NCI-H2081 (cell line): ENCODE results near the gene ECSCR.
A peak's percentile ranks its signal among the peaks of the same experiment; 100 is the strongest.
"Not testable (repeated sequence)": the region's sequence is repeated elsewhere in the genome, so short reads cannot be mapped to it uniquely, and the experiment has no call there.

Experiments
- DNase-seq, 2 experiments: peaks; one replicate each; lab custom pipeline; 2025; lab: John Stamatoyannopoulos, UW

Gene ECSCR

DNA sequence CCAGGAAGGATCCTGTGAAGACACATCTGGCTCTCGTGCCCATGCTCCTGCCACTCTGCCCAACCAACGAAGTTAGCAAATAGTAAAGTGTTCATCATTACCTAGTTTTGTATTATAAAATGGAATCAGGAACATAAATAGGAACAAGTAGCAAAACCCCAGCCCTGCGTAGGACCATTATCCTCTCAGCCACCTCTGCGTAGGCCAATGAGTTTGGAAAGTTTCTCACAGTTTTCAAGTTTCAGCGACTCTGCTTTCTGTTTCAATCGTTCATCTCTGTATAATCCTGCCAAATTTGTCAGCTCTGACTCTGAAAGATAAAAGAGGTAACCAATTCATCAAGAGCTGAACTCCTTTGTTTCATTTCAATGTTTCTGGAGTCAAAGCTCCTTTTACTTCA lies 48.6 kb downstream of the ECSCR start:
- DNase-seq: no peak

DNA sequence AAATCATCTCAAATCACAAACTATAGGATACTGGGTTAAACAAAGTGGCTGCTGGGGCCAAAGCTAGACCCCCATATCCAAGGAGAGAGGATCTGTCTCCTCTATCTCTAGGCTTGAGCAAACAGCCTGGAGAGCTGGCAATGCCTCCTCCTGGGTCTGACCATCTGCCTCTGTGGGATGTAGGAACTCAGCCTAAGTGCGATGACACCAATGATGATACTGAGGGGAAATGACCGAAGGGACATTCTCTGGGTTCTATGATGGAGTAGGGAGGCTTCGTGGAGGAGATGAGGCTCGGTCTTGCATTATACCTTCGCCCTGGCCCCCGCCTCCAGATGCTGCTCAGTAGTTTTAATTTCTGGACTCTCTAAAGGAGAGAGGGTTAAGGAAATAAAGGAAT lies 49.4 kb downstream of the ECSCR start:
- no peak for DNase-seq

DNA sequence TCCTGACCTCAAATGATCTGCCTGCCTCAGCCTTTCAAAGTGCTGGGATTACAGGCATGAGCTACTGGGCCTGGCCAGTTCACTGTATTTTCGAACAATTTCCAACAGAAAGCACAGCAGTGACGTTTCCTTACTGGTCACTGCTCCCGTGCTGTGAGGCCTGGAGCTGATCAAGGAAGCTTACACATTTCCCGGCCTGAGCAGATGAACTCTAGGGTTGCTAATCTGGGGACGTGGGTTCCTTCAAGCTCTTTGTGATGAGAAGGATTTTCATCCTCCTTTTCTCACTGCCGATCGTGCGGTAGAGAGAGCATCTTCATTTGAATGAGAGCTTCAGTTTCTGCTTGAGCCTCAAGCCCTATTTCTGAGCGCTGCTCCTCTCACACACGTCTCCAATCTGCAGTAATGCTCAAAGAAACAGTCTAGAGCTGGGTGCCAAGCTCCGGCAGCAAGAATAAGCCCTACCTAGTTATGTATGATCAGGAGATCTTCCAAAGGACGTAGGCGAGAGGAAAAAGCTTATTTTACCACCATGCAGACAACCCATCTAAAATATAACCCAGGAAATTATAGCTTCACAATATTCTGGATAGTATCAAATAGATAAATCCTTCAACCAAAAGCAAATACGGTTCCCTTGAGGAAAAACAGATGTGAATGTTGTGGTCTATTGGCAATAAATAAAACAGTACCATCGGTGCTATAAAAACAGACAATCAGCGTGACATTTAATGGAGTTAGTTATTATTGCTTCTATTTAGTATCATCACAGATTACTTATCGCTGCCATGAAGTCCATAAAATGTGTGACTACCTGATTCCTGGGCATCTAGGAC lies 51.3 kb downstream of the ECSCR start:
- no peak for DNase-seq

DNA sequence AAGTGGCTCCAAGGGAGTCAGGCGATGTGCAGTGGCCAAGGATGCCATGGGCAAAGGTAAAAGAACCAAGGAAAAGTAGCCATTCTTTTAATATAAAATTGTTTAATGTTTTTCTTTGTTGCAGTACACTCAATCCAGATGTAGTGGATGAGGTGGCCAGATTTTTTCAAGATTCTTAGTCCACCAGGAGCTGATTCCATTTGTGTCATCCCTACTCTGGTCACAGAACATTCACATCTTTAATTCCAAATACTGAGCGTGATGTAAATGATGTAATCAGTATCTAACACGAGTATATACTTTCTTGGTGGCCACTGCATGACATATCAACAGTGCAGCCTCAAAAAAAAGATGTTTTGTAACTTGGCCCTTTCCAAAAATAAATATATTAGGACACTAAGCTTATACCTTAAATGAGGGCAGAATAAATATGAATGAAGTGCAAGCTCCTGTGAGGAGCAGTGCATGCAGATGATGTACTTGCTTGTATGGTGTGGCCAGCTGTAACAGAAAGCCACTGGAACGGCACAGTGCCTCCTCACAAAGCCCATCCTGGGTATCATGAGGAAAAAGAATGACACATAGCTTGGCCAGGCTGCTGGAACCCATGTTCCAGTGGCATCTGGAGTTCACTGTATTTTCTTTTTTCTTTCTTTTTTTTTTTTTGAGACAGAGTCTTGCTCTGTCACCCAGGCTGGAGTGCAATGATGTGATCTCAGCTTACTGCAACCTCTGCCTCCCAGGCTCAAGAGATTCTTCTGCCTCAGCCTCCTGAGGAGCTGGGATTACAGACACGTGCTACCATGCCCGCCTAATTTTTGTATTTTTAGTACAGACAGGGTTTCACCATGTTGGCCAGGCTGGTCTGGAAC lies 52.2 kb downstream of the ECSCR start:
- no peak for DNase-seq

DNA sequence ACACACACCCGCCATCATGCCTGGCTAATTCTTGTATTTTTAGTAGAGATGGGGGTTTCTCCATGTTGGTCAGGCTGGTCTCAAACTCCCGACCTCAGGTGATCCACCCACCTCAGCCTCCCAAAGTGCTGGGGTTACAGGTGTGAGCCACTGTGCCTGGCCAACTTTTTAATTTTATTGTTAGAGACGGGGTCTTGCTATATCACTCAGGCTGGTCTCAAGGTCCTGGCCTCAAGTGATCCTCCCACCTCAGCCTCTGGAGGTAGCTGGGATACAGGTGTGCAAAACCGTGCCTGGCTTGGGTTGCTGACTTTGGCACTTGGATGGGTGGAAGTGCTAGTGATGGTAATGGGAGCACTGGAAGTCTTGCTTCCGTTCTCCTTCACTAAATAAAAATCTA lies 53.4 kb downstream of the ECSCR start:
- not testable (repeated sequence) for DNase-seq

DNA sequence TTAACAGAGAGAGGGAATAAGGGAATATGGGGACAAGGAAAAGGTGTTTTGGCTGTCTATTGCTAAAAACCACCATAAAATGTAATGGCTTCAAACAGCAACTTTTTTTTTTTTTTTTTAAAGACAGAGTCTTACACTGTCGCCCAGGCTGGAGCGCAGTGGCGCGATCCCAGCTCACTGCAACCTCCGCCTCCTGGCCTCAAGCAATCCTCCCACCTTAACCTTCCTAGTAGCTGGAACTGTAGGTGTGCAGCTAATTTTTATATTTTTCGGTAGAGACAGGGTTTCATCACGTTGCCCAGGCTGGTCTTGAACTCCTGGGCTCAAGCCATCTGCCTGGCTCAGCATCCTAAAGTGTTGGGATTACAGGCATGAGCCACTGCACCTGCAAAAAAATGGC lies 54.4 kb downstream of the ECSCR start:
- no peak for DNase-seq

DNA sequence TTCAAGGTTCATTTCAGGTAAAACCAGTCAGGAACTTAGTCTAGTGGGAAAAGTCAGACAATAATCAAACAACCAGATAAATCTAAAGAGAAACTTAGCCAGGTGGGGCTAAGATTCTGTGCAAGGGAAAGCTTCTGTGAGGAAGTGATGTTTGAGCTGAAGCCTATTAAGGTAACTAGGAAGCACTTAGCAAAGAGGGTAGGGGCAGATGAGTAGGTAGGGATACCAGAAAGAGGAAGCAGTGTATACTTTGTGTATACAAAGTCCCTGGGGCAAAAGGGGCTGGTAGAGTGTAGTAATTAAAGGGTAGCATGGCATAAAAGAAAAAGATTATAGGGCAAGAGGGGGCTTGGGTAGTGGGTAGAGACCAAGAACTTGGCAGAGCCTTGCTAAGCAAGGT lies 55.0 kb downstream of the ECSCR start:
- DNase-seq: no peak

DNA sequence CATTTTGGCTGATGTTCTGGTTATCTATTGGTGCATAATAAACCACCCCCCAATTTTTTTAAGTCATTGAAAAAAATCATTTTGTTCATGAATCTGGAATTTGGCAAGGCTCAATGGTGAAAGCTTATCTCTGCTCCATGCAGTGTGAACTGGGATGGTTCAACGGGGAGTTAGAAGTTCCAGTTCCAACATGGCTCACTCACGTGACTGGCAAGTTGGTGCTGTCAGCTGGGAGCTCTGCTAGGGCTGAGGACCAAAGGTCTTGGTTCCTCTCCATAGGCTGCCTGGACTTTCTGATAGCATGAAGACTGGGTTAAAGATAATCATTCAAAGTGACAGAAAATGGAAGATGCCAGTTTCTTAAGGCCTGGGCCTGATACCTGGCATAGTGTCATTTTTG lies 55.6 kb downstream of the ECSCR start:
- DNase-seq: no peak

DNA sequence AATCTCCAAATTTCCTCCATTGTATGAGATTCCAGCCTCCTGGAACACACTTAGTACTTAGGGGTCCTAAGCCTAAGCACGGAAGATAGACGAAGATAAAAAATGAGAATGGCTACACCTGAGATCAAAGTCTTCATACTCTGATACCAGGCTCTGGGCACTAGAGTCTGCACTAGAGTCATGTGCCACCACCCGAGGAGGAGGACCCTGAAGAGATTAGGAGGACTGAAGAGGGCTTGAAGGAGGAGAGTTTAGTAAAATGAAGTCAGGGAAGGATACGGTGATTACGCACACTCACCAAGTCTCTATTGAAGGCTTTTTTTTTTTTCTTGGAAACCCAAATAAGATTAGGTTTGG lies 58.1 kb downstream of the ECSCR start:
- DNase-seq: no peak

DNA sequence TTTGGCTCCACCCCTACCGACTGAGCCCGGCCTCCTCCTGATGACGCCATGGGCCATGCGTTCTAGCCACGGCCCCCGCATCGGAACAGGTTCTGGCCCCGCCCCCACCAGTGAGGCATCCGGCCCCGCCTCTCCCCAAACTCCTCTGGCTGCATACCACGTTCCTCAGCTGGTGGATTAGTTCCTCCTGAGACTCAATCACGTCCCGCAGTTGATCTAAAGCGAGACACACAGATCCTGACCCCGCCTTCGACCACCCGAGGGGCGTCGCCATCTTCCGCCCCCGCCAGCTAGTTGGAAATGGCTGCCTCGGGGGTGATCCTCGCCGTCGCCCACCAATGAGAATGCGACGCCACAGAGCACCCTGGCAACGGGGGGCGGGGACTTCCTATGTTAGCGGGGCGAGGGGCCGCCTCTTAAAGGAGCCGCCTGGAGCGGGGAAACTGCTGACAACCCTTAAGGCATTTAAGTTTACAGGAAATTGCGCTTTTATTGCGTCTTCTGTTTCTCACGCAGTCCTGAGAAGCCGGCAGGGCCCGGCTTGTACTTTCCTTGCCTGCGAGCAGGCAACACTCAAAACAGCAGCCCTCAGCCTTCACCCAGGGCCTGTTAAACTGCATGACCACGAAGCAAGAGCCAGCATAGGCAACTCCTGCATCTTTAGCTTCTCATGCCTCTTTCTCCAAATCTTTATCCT lies 58.6 kb downstream of the ECSCR start, which contains the start of gene SPATA24:
Gene SPATA24, minus strand, starts transcription at position 303 of the 697 bp plus-strand sequence. Its CDS starts 29 bp downstream, at position 274.
- peak; percentile 93 for DNase-seq

DNA sequence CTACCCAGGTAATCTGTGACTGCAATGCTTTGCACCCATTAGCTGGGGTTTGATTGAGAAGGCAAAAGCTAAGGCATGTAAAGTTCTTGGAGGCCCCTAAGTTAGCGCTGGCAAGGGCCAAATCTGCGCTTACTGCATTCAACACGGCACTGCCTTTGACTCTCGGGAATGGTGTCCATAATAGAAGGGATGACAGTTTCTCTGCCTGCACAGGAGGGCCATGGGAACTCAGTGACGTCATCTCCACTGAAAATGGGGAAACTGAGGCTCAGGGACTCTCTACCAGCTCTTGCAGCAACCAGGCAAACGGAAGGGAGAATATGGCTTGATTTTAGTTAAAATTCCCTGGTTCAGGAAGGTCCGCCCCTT lies 59.1 kb downstream of the ECSCR start:
- DNase-seq: no peak

DNA sequence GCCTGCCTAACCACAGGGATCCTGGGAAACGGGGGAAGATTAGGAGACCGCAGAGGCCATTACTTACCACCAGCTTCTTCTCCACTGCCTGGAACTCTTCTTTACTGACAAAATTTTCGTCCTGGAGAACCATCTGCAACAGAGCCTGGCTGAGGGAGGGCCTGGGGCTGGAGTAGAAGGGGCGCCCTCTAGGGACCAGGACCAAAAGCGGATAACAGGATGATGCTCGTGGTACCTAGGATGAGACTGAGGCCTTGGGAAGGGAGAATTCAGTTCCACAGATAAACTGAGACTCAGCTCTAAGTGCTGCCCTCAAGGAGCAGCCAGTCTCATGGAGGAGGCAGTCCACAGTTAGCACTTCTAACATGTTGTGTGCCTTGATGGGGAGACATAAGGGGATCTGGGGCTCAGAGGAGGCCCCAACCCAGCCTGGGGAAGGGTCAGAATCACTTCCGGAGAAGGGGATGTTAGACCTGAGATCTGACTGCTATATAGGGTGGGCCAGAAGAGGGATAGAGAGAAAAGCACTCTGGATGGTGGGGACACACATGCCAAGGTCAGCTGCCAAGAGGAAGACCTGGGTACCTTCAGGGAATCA lies 59.9 kb downstream of the ECSCR start:
- no peak for DNase-seq

DNA sequence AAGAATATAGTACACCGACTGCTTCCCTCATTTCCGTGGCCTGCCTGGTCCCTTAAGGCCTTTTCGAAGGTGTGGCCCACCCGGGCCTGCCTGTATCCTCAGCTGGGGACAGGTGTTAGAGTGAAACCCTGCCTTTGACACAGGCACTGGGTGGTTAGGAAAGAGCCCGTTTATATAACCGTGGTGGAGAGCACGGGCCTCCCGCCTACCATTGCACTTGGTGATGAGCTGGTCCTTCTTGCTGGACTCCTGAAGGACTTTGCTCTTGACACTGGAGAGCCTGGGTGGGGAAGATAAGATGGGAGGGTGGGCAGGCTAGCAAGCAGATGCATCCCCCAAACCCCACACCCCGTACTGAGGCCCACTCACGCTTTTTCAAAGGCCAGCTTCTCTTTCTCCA lies 61.0 kb downstream of the ECSCR start:
- DNase-seq: no peak

DNA sequence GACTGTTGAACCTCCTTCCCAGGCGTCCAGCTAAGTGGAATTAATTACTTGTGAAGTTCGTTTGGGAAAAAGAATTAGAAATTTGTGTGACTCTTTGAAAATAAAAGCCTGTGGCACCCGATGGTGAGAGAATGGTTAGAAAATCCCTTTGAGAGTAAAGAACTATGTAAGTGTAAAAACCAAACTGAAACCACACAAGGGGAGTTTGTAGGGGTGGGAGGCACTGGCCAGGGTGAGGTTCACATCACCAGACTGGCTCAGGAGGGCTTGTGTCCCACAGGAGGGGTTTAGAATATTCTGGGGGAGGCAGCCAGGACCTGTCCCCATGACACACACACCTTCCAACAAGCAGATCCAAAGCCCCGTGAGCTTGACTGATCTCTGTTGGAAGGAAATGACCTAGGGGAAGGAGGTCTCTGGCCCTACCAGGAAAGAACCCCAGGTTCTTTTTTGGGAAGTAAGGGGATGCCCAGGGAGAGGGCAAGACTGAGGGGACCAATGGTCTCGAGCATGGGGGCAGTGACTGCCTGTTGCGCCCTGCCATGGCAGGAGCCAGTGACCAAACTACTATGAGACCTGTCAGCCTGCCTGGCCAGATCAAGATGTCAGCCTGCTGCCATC lies 62.9 kb downstream of the ECSCR start:
- DNase-seq: no peak
